HG03439 (cell line): Measurements from ENCODE around the gene RELN.

Experiments
- ATAC-seq: cut with Tn5 transposase; IDR thresholded peaks from one replicate; pipeline ENCODE4 v1.9.1; 2021; ENCODE audit warnings: mild to moderate bottlenecking, moderate library complexity; ENCODE audit not compliant: unreplicated experiment

The RELN gene

DNA sequence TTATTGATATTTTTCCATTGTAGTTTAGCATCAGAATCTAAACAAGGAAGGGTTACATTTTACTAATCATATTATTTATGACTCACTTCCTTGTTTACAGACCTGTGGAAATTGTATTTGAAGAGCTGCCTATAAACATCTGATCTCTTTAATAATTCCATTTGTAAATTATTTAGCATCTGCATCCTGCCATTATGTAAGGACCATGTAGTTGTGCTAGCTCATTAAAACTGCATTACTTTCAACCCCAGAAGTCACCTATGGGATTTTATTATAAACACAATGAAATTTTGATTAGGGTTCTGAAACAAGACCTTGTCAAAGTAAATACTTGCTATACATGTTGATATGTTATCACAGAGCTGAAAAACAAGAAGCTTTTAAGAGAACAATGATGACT lies 396.6 kb downstream of the RELN start:
- no peak for ATAC-seq

DNA sequence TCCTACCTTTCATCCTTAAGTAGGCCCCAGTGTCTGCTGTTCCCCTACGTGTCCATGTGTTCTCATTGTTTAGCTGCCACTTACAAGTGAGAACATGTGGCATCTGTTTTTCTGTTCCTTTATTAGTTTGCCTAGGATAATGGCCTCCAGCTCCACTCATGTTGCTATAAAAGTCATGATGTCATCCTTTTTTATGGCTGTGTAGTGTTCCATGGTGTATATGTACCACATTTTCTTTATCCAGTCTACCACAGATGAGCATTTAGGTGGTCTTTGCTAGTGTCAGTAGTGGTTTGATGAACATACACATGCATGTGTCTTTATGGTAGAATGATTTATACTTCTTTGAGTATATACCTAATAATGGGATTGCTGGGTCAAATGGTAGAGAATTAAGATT lies 397.3 kb downstream of the RELN start:
- ATAC-seq: no peak

DNA sequence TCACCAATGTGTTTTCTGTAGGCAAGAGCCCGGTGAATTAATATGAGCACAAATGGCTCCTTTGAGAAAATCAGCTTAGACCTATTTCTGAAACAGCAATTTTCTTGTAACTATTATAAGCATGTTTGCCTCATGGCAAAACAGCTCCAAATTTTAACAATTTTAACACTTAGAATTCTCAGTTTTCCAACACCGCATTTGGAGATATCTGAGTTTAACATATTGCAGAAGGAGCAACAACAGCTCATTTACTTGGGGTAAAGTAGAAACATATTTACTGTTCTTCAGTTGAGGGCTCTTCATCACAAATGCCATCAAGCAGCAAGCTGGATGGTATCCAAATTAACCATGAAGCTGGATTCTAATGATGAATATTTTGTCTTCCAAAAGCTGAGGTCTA lies 409.4 kb downstream of the RELN start:
- ATAC-seq: no peak

DNA sequence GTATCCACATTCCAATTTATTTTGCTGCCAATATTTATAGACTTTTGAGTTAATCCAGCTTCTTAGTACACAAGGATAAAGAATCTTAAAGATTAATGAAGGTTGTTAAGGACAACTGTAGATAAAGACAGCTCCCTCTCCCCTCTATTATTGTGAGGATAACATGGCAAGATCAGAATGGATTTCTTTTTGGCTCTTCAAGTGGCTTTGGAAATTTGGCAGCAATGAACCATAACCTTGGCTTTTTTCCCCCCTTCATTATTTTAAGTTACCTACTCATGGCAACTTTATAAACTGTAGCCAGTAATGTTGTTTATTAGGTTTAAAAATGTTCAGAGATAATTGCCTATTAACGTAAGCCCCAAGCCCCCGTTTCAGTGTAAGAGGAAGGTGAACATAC lies 412.4 kb downstream of the RELN start:
- no peak for ATAC-seq

DNA sequence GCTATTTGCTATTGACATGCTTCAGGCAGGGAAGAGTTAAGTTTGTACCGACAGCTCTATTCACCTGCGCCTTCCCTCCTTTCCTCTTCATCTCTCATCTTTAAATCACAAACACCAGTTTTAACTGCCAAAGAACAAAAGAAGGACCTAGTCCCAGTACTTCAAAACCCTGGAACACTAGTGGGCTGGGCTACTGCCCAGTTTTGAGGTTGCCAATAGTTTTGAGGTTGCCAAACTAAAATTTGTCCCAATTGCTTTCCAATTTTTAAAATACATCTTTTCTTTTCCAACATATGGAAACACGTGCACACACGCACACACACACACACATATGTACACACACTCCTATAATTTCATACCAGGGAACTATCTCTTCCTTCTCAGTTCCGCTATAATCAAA lies 412.8 kb downstream of the RELN start:
- ATAC-seq: no peak

DNA sequence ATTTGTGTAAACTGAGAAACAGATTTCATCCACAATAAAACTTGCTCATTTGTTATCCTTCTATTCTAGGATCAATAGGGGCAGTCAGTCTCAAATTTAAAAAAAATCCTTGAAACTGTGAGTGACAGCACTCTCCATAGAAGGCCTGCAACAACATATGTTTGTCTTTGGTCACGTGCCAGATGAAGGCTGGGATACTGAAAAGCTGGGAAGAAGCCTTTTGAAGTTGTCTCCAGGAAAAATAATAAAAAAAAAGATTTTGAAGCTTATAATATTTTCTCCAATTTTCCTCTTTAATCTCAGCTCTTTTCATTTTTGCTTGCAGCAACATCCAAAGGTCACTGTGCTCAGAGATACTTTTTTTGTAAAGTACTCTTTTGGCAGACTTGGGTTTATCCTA lies 414.9 kb downstream of the RELN start:
- no peak for ATAC-seq

DNA sequence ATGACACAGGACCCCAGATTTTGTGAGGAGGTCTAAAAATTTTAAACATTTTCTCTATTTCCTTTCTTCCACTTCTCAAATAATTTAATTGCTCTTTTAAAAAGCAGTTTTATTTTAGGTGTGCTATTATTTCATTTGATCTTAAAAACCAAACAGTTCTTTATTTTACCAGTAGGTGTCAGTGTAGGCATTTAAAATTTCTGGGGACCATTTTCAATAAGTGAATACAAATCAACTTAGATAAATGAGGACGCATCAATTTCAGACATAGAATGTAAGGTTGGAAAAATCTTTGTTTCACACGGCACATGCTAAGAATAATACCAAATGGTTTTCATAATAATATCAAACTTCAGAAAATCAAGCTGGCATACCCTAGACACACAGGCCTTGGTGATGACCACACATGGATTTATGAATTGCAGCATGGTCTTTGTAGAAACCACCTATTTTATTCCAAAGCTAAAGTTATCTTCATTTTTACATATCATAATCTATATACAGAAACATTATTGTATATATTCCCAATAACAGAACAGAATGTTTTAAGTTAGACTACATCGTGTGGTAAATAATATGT lies 415.9 kb downstream of the RELN start:
- ATAC-seq: no peak

DNA sequence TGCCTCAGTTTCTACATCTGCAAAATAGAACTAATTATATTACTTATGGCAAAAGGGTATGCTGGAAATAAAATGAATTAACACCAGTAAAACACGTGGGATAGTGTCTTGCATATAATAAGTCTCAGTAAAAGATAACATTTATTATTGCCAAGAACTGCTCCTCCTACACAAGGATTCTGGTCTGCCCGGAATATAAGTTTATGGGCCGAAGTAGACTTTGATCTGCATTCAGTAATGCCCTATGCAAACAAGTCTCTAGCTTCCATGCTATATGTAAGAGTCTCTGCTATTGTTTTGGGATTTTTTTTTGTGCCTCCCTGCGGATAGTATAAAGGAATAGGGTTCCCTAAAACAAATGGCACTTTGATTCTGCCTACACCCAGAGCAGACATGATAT lies 417.9 kb downstream of the RELN start:
- no peak for ATAC-seq

DNA sequence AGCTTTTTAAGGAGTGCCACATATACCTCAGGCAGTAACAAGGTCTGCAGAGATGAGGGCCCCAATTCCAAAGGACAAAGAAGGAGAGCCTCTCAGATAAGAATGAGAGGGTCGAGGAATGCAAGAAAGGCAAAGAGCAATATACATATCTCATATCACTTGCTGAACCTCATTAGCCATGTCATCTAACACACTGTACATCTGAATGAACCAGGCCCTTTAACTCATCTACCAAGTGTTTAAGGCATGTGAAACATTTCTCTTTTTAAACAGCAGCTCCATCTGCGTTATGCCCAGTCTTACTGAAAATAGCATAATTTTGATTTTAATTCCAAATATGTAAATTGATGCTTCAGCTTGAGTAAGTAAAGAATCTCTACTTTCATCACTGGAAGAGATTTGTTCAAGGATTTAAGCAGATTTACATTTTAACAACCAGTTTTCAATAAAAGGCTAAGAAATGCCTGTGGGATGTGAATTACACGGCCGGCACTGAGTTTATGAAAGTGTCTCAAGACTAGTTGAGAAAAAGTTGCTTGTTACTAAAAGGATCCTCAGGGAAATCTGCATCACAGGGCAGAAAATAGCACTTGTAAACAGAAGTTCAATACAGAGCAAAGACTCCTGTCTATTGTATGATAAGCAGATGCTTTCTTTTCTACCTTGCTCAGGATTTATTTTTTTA lies 419.7 kb downstream of the RELN start:
- no peak for ATAC-seq

DNA sequence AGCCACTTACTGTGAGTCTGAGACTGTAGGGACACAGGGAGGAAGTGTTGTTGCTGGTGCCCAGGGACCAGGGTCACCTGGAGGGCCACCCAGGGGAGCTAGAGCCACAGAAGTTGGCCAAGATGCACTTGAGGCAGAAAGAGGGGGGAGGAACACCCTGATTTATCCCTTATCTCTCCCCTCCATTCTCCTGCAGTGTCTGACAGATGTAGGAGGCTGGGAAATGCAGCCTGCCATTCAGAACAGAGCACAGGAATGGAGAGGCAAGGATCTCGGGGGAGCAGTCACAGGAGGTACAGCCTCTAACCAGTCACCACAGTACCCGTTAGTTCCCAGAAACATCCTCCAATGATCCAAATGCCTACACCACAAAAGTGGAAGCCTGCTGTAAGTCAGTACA lies 425.0 kb downstream of the RELN start:
- ATAC-seq: no peak

DNA sequence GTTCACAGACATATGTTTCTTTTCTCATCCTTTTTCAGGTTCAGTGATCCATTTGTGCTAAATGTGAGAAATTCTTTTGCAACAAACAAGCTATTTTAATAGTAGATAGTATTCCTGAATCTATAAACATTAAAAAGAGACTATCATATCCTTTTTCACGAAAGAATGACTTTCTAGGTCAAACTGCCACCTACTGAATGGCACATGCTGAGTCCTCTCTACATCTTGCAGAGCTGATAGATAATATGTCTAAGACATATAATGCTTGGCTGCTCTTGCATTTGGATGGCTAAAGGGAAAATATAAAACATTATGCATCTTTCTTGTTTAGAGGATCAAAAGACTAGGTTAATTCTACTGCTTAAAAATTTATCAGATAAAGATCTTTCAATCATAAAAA lies 429.3 kb downstream of the RELN start:
- ATAC-seq: no peak

DNA sequence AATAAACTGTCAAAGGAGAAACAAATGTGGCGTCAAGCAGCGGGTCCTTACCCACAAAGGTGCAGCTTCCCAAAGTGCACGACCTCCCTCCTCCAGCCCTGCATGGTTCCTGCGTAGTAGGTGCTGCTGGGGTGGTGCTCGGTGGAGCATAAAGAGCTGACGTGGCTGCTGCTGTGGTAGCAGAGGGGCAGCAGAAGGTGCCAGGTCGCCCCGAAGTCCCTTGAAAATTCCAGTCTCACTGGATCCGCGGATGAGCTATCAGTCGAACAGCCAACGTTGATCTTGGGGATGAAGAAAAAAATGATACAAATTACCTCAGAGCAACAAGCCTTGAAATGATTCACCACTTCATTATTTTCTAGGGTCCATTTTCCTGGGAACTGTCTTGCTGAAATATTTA lies 438.4 kb downstream of the RELN start:
- no peak for ATAC-seq

DNA sequence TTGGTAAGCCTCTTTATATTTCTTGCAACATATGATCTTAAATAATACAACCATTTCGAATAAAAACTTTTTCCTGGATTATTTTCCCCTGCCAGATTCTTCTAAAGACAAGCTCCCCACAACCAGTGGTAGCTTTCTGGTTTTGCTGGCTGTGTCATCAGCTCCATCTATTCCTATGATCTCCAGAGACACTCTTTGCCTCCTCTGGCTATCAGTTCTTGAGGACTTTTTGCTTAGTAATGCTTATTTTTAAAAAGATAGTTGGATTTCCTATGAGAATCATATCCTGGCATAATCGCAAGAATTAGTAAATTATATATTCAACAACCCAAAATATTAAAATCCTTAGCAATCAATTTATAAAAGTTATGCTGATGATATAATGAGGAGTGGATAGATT lies 439.7 kb downstream of the RELN start:
- no peak for ATAC-seq

DNA sequence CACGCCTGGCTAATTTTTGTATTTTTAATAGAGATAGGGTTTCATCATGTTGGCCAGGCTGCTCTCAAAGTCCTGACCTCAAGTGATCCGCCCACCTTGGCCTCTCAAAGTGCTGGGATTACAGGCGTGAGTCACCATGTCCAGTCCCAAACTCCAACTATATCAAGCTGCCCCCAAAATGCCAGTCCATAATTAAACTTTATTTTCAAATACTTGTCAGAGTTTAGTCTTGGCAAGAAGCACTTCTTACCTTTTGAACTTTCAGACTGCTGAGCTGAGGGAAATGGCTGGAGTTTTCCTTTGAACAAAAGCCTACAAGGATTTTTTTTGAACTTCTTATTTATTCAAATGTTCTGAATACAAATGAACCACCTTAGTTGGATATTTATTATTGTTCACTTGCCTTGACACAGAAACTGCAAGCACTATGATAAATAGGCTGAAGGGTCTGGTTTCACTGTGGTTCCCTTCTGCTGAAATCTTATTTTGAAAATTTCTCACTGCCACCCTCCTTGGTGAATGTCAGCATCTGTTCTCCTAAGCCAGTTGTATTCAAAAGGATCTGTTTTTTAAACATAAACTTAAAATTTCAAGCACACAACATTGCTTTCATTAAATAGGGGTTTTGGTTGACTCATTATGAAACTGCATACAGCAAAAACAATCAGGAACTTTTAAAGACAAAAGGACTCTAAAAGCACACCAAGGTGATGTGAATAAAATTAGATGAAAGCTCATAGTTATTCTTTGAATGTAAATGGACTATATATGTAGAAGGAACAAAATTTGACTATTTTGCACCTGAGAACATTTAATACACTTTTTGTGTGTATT lies 441.8 kb downstream of the RELN start:
- no peak for ATAC-seq

DNA sequence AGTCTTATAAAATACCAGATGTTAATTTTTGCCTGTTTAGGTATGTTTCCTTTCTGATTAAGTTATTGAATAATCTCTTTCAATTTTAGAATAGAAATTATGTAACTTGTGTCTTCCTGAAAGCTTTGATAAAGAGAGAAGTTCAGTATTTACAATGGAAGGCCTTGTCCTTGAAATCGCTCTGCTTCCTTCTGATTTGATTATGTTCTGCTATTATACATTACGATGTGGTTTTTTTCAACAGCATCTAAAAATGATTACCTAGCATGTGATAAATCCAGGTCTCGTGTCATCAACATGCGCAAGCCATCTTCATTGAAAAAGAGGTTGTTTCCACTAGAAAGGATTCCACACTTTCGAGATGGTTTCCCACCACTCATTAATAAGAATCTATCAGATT lies 447.0 kb downstream of the RELN start:
- no peak for ATAC-seq

DNA sequence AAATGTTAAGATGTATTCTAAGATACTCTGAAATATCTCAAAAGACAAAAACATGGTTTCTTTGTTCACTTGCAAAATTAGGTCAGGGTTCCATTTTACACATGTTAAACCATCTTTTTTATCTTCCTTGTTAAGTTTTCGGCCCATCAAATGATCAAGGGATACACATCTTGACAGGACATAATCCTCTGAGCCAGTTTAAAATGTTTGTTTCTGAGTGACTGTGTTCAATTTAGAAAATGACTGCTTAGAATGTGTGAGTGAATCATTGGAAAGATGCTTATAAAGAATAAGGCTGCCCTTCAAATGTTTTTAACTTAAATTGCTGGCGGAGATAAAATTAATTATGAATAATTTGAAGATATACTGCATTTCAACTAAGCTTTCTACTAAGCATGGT lies 447.5 kb downstream of the RELN start:
- ATAC-seq: no peak

DNA sequence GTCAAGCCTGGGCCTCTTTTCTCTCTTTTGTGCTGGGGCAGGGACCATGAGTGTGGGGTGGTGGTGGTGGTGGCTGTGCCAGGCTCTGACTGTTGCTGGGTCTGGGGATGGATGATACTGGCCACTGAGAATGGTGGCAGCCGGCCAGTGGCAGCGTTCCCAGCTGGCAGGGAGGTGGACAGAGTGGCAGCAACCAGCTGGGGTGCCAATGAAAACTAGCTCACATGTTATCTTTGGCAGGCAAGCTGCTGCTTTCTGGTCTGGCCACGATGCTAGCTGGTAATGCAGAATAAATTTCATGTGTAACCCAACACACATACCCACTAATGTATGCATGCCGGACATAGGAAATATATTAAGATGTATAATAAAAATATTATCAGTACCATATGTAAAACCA lies 448.4 kb downstream of the RELN start:
- no peak for ATAC-seq

DNA sequence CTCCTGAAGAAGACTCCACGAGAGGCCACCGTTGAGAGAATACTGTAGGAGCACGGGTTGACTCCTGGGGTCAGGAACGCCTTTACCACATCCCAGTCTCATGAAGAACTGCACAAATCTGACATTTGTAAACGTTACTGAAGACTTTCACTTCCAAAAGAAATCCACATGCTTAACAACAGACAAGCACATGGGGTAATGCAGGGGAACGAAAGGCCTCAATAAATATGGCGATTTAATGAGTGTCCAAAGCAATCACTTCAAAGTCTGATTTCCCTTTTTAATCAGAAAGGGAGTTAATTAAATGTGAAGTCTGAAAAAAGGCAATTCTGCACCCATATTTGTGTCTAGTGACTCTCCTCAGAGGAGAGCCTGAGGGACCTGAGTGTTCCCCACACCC lies 449.1 kb downstream of the RELN start:
- no peak for ATAC-seq

DNA sequence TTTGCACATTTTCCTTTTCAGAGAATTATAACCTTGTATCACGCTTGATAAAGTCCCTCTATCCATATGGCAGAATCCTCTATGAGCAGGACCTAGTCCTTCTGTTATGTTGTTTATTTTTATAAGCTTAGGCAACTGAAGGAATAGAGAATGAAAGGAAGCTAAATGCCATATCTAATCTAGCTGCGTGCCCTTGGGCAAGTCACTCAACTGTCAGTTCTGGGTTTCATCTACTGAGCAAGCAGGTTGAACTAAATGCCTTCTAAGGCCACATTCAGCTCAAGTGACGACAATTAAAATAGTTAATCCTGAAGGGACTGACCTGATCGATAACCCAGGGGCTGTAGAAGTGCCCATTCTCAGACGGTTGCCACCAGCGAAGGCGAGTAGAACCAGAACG lies 449.6 kb downstream of the RELN start:
- ATAC-seq: no peak

DNA sequence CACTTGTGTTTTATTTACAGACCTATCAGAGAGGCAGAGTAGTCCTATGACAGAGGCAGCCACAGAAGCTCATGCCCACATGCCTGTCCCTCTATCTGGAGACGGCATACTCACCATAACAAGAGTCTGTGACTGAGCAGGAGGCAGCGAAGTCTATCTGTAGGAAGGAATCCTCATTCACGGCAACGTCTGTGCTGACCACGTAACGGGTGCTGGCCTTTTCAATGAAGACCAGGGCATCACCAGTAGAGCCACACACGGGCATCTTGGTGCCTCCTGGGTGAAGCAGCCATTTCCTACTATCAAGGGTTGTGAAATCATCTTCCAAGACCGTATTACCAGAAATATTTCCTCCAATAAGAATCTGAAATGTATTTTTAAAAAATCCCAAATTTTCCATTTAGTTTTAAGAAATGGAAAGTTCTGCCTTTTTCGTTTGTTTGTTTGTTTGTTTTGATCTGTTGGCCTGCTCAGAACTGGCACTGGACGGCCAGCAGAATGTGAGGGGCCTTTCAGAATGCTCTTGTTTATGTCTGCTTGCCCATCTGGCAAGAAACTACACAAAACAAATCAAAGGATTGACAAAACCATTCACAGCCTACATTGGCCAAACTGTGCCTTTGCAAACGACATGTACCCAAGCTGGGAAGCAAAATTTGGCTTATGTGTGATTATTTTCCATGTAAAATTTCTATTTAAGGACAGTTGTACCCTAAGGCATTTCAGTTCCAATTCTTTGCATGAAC lies 450.3 kb downstream of the RELN start:
- no peak for ATAC-seq

DNA sequence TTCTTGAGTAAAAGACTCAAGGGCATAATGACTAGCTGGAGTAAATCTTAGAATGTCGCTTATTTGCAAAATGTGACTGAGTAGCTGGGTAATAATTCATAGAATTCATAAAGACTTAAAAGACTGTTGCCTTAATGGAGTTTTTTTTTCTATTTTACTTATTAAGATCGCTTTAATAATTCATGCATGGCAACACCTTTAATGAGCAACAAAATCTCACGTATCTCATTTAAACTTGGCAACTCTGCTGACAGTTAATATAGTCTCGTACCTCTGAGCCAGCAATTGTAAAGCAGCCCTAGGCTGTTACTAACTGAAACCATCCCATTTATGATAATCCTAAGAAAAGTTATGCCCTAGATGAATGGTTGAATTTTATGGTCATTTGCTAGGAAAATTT lies 455.7 kb downstream of the RELN start:
- ATAC-seq: no peak

DNA sequence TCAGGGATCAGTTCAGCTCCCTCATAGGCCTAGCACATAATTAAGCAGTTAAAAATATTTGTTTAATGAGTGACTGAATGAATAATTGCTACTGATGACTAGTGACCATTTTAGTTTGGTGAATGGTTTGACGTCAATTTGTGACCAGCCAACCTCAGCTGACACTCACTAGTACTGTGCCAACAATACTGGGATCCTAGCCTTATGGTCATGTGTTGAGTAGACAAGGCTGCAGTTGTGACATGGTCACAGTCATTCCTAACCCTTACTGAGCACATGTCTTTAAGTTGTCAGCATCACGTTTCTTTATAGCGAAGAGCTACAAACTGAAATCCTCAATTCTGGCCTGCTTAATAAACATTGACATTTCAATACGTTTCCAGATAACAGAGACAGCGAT lies 456.5 kb downstream of the RELN start:
- ATAC-seq: no peak
